ENCODE measurements around the gene SFTPA1.
"Not testable (repeated sequence)": the region's sequence is repeated elsewhere in the genome, so short reads cannot be mapped to it uniquely, and the experiment has no call there.

SFTPA1 gene

GRCh38 chr10:79638318-79638717 lies 27.6 kb downstream of the SFTPA1 start:
- no peak for TF ChIP-seq EZH2 (IDR thresholded peaks at IDR 0.05; ENCODE audit: borderline replicate concordance, low read length)
- no peak for TF ChIP-seq CTCF (IDR thresholded peaks at IDR 0.05; ENCODE audit: low read length)
- H3K4me2 ChIP-seq (ENCODE audit: low read length) = no peak overlapping the region
- no peaks in the 10 kb centered on the region for H3K27me3 ChIP-seq (ENCODE audit: insufficient read depth, low read length)
- H3K79me2 ChIP-seq (ENCODE audit: insufficient read depth, low read length) = no peaks in the 10 kb centered on the region
- no peaks in the 10 kb centered on the region for H3F3A ChIP-seq (ENCODE audit: insufficient read depth, low read length)
- no peak overlapping the region for H3K4me3 ChIP-seq (ENCODE audit: low read depth, low read length, poor library complexity, severe bottlenecking)
- no peak overlapping the region for H2AFZ ChIP-seq (ENCODE audit: low read length)
- no peak overlapping the region for H3K27ac ChIP-seq (ENCODE audit: low read depth, low read length, poor library complexity, severe bottlenecking)
- no peaks in the 10 kb centered on the region for H3K36me3 ChIP-seq (ENCODE audit: insufficient read depth, low read length)
- H3K9ac ChIP-seq (ENCODE audit: low read length) = no peak overlapping the region
- no peaks in the 10 kb centered on the region for H3K9me2 ChIP-seq (ENCODE audit: low read depth, low read length)
- H4K20me1 ChIP-seq (ENCODE audit: insufficient read depth, low read length) = no peaks in the 10 kb centered on the region
- no peaks in the 10 kb centered on the region for H3K4me1 ChIP-seq (ENCODE audit: insufficient read depth, low read length, severe bottlenecking)
- no peaks in the 10 kb centered on the region for H3K9me3 ChIP-seq (ENCODE audit: low read length)

GRCh38 chr10:79652695-79653094 lies 42.0 kb downstream of the SFTPA1 start:
- H3K36me3 ChIP-seq (ENCODE audit: insufficient read depth, low read length); H3K9ac ChIP-seq (ENCODE audit: low read length); H3K9me3 ChIP-seq (ENCODE audit: low read length); H3K27ac ChIP-seq (ENCODE audit: low read depth, low read length, poor library complexity, severe bottlenecking); H2AFZ ChIP-seq (ENCODE audit: low read length); H3K4me3 ChIP-seq (ENCODE audit: low read depth, low read length, poor library complexity, severe bottlenecking); H4K20me1 ChIP-seq (ENCODE audit: insufficient read depth, low read length); H3F3A ChIP-seq (ENCODE audit: insufficient read depth, low read length); H3K4me1 ChIP-seq (ENCODE audit: insufficient read depth, low read length, severe bottlenecking); H3K79me2 ChIP-seq (ENCODE audit: insufficient read depth, low read length); H3K27me3 ChIP-seq (ENCODE audit: insufficient read depth, low read length); H3K9me2 ChIP-seq (ENCODE audit: low read depth, low read length); H3K4me2 ChIP-seq (ENCODE audit: low read length): not testable (repeated sequence)

GRCh38 chr10:79663287-79663686 lies 52.5 kb downstream of the SFTPA1 start:
- not testable (repeated sequence) for H4K20me1 ChIP-seq (ENCODE audit: insufficient read depth, low read length); H3K4me3 ChIP-seq (ENCODE audit: low read depth, low read length, poor library complexity, severe bottlenecking); H3K9me3 ChIP-seq (ENCODE audit: low read length); H3F3A ChIP-seq (ENCODE audit: insufficient read depth, low read length); H3K79me2 ChIP-seq (ENCODE audit: insufficient read depth, low read length); H3K9me2 ChIP-seq (ENCODE audit: low read depth, low read length); H3K36me3 ChIP-seq (ENCODE audit: insufficient read depth, low read length); H3K9ac ChIP-seq (ENCODE audit: low read length); H3K4me1 ChIP-seq (ENCODE audit: insufficient read depth, low read length, severe bottlenecking); H3K27ac ChIP-seq (ENCODE audit: low read depth, low read length, poor library complexity, severe bottlenecking); H3K27me3 ChIP-seq (ENCODE audit: insufficient read depth, low read length); H3K4me2 ChIP-seq (ENCODE audit: low read length); H2AFZ ChIP-seq (ENCODE audit: low read length)

- H3K9ac ChIP-seq (ENCODE audit: low read length); H3F3A ChIP-seq (ENCODE audit: insufficient read depth, low read length); H3K27me3 ChIP-seq (ENCODE audit: insufficient read depth, low read length); H3K79me2 ChIP-seq (ENCODE audit: insufficient read depth, low read length); H3K36me3 ChIP-seq (ENCODE audit: insufficient read depth, low read length); H3K9me3 ChIP-seq (ENCODE audit: low read length); H3K4me2 ChIP-seq (ENCODE audit: low read length); H2AFZ ChIP-seq (ENCODE audit: low read length); H3K27ac ChIP-seq (ENCODE audit: low read depth, low read length, poor library complexity, severe bottlenecking); H3K4me1 ChIP-seq (ENCODE audit: insufficient read depth, low read length, severe bottlenecking); H4K20me1 ChIP-seq (ENCODE audit: insufficient read depth, low read length); H3K9me2 ChIP-seq (ENCODE audit: low read depth, low read length); H3K4me3 ChIP-seq (ENCODE audit: low read depth, low read length, poor library complexity, severe bottlenecking): not testable (repeated sequence)
Measured at GRCh38 chr10:79664686-79665085, 53.9 kb downstream of the SFTPA1 start.
